Hepatocyte (in vitro differentiated cells): ENCODE data around the gene GATD1. TPM values are rescaled to one million over a fixed set of nuclear protein-coding genes. Genes with fewer than 3 reads are reported as not detected.

Experiments
- DNase-seq: peaks from one replicate; pipeline ENCODE4 v3.0.0-alpha.2; 2016; ENCODE audit warnings: low spot score
- H2AFZ ChIP-seq: fragments of 200-600 bp; sonication (generic); 2 replicates; pipeline ENCODE4 v1.6.0; 2016; ENCODE audit warnings: antibody characterized with exemption, mild to moderate bottlenecking
- H3K27ac ChIP-seq: fragments of 200-600 bp; sonication (generic); 2 replicates; pipeline ENCODE4 v1.5.1; 2016; ENCODE audit warnings: mild to moderate bottlenecking
- H3K27me3 ChIP-seq: fragments of 200-600 bp; sonication (generic); 2 replicates; pipeline ENCODE4 v1.6.1; 2016
- H3K36me3 ChIP-seq: fragments of 200-600 bp; sonication (generic); replicated peaks from 2 replicates; pipeline ENCODE4 v1.5.1; 2016; ENCODE audit warnings: low read depth; ENCODE audit not compliant: insufficient read depth
- H3K4me1 ChIP-seq: fragments of 200-600 bp; sonication (generic); 2 replicates; pipeline ENCODE4 v1.5.1; 2016; ENCODE audit warnings: mild to moderate bottlenecking, moderate library complexity; ENCODE audit not compliant: insufficient read depth
- H3K4me2 ChIP-seq: fragments of 200-600 bp; sonication (generic); 2 replicates; pipeline ENCODE4 v1.6.0; 2016
- H3K4me3 ChIP-seq: fragments of 200-600 bp; sonication (generic); 2 replicates; pipeline ENCODE4 v1.5.1; 2016; ENCODE audit warnings: mild to moderate bottlenecking
- H3K79me2 ChIP-seq: fragments of 200-600 bp; sonication (generic); 2 replicates; pipeline ENCODE4 v1.6.0; 2017; ENCODE audit warnings: mild to moderate bottlenecking
- H3K9me2 ChIP-seq: fragments of 200-600 bp; sonication (generic); replicated peaks from 2 replicates; pipeline ENCODE4 v1.6.0; 2017; ENCODE audit warnings: mild to moderate bottlenecking; ENCODE audit not compliant: insufficient read depth
- H3K9me3 ChIP-seq: fragments of 200-600 bp; sonication (generic); 2 replicates; pipeline ENCODE4 v1.5.1; 2016; ENCODE audit warnings: low read depth, mild to moderate bottlenecking
- H4K20me1 ChIP-seq: fragments of 200-600 bp; sonication (generic); 2 replicates; pipeline ENCODE4 v1.6.0; 2016; ENCODE audit warnings: mild to moderate bottlenecking; ENCODE audit not compliant: insufficient read depth, poor library complexity, severe bottlenecking
- CTCF ChIP-seq: fragments of 200-600 bp; sonication (generic); IDR thresholded peaks from 2 replicates; pipeline ENCODE4 v1.5.1; 2016; ENCODE audit warnings: antibody characterized with exemption, mild to moderate bottlenecking; ENCODE audit not compliant: poor library complexity
- EZH2 ChIP-seq: fragments of 200-600 bp; sonication (generic); IDR thresholded peaks from 2 replicates; pipeline ENCODE4 v1.6.1; 2016; ENCODE audit warnings: antibody characterized with exemption, mild to moderate bottlenecking, borderline replicate concordance
- EZH2phosphoT487 ChIP-seq: fragments of 200-600 bp; sonication (generic); IDR thresholded peaks from one replicate; pipeline ENCODE4 v1.6.1; 2018; ENCODE audit warnings: antibody characterized with exemption, mild to moderate bottlenecking, low read depth, moderate library complexity; ENCODE audit not compliant: unreplicated experiment, severe bottlenecking
- WGBS: methylation state at CpG from one replicate; pipeline ENCODE4 v1.1.6; 2016; ENCODE audit warnings: low lambda C conversion rate; ENCODE audit errors: missing lambda C conversion rate; 5-methylcytosine and 5-hydroxymethylcytosine counted together
- polyA plus RNA-seq: library from polyadenylated mRNA; unstranded; fragments of >200 nt; fragmentation: Nextera tagmentation; extraction: Ambion mirVana; gene quantifications from 2 replicates; pipeline ENCODE4 v1.2.1, GENCODE V29; 2016
- total RNA-seq: library from RNA; depleted of rRNA; stranded (reverse); fragments of >200 nt; gene quantifications from 2 replicates; pipeline ENCODE4 v1.2.3, GENCODE V29; 2014

Gene GATD1
- total and polyA plus RNA-seq, 2 experiments from 2014 or later = 24.2 to 29.0 TPM

- H3K27me3 ChIP-seq = no peaks in the 10 kb centered on the region
- no peaks in the 10 kb centered on the region for H3K36me3 ChIP-seq
- TF ChIP-seq EZH2phosphoT487 (no peak), EZH2 (no peak), CTCF (no peak)
- H3K9me2 ChIP-seq = no peaks in the 10 kb centered on the region
- WGBS = 92% methylated on average over 18 of the region's 31 CpGs
- no peaks in the 10 kb centered on the region for H4K20me1 ChIP-seq
- H3K9me3 ChIP-seq = no peaks in the 10 kb centered on the region
- no peak for DNase-seq
- no peak overlapping the region for H3K27ac ChIP-seq
- H3K4me2 ChIP-seq = no peak overlapping the region
- peaks cover 6% of the 10 kb centered on the region for H3K79me2 ChIP-seq
- no peak overlapping the region for H2AFZ ChIP-seq
- H3K4me1 ChIP-seq = peaks cover 23% of the 10 kb centered on the region
- H3K4me3 ChIP-seq = no peak overlapping the region
Measured at GRCh38 chr11:794013-794765, 16.9 kb upstream of the GATD1 start.

GRCh38 chr11:793556-793955, 16.3 kb upstream of the GATD1 start:
- no peak for DNase-seq

GRCh38 chr11:792873-793272, 15.6 kb upstream of the GATD1 start:
- H3K27ac ChIP-seq = no peak overlapping the region
- peaks cover 19% of the 10 kb centered on the region for H3K4me1 ChIP-seq
- no peaks in the 10 kb centered on the region for H4K20me1 ChIP-seq
- H3K79me2 ChIP-seq = peaks cover 6% of the 10 kb centered on the region
- no peak overlapping the region for H3K4me3 ChIP-seq
- no peak for DNase-seq
- no peak overlapping the region for H2AFZ ChIP-seq
- no peaks in the 10 kb centered on the region for H3K36me3 ChIP-seq
- no peaks in the 10 kb centered on the region for H3K9me3 ChIP-seq
- TF ChIP-seq CTCF (no peak), EZH2phosphoT487 (no peak), EZH2 (no peak)
- H3K27me3 ChIP-seq = no peaks in the 10 kb centered on the region
- no peaks in the 10 kb centered on the region for H3K9me2 ChIP-seq
- 97% methylated on average over 12 of the region's 13 CpGs for WGBS
- H3K4me2 ChIP-seq = no peak overlapping the region

More at GRCh38 chr11:793556-793955, 16.3 kb upstream of the GATD1 start:
- Histone ChIP-seq H3K4me3 (no peak overlapping the region), H3K36me3 (no peaks in the 10 kb centered on the region), H3K9me3 (no peaks in the 10 kb centered on the region), H3K79me2 (peaks cover 6% of the 10 kb centered on the region), H3K9me2 (no peaks in the 10 kb centered on the region), H2AFZ (no peak overlapping the region), H3K4me2 (no peak overlapping the region), H3K27me3 (no peaks in the 10 kb centered on the region), H3K27ac (no peak overlapping the region), H4K20me1 (no peaks in the 10 kb centered on the region), H3K4me1 (peaks cover 23% of the 10 kb centered on the region)
- 96% methylated on average over 6 of the region's 7 CpGs for whole genome bisulfite sequencing
- no peak for TF ChIP-seq EZH2
- TF ChIP-seq EZH2phosphoT487 = no peak
- TF ChIP-seq CTCF = no peak
